B cell (primary cell): ENCODE data around the gene MPC2. TPM values are rescaled to one million over a fixed set of nuclear protein-coding genes. Genes with fewer than 3 reads are reported as not detected.

Experiments
- ATAC-seq: fragments of 200-7000 bp; cut with Tn5 transposase; one replicate; pipeline ENCODE4 v1.10.0; 2021; ENCODE audit warnings: low read depth, mild to moderate bottlenecking, moderate number of reproducible peaks, moderate library complexity
- CTCF ChIA-PET: fragments of 350-600 bp; sonication (Branson Sonifier 250); formaldehyde crosslinking; loops from one replicate; lab custom pipeline; 2021; ENCODE audit warnings: antibody characterized with exemption, inconsistent platforms; lab: Charles Lee
- POLR2A ChIA-PET: fragments of 350-600 bp; sonication (Branson Sonifier 250); formaldehyde crosslinking; loops from one replicate; lab custom pipeline; 2021; ENCODE audit warnings: antibody characterized with exemption; lab: Charles Lee
- DNase-seq: peaks from one replicate; pipeline ENCODE4 v3.0.0; 2013
- H2AFZ ChIP-seq: 2 replicates; pipeline ENCODE4 v1.6.1; 2012; ENCODE audit warnings: mild to moderate bottlenecking, low read depth, low read length; ENCODE audit not compliant: insufficient read depth, poor library complexity, severe bottlenecking
- H3K27ac ChIP-seq, 2 donors: 1 replicate in 1 of 2; 2 replicates in 1 of 2; pipeline ENCODE4 v1.5.1; 2012 to 2013; ENCODE audit warnings: low read length in 2 of 2, mild to moderate bottlenecking in 2 of 2, moderate library complexity in 1 of 2
- H3K27me3 ChIP-seq, 4 experiments: fragments of 200-600 bp in 1 of 4; sonication (generic) in 1 of 4; replicated peaks in 1 of 4; 1 replicate in 2 of 4; 2 replicates in 2 of 4; pipeline versions ENCODE4 v1.6.1 to v1.7.0; 2013 to 2016; ENCODE audit warnings: low read length in 3 of 4, mild to moderate bottlenecking in 2 of 4, mixed read lengths in 1 of 4, moderate library complexity in 1 of 4; ENCODE audit not compliant: insufficient read depth in 4 of 4, control insufficient read depth in 3 of 4; ENCODE audit errors: control extremely low read depth in 1 of 4
- H3K36me3 ChIP-seq, 2 experiments: replicated peaks in 1 of 2; 1 replicate in 1 of 2; 2 replicates in 1 of 2; pipeline versions ENCODE4 v1.6.1 to v1.7.1; 2013; ENCODE audit warnings: low read length in 1 of 2; ENCODE audit not compliant: insufficient read depth in 2 of 2, control insufficient read depth in 1 of 2; ENCODE audit errors: control extremely low read depth in 1 of 2, extremely low read depth in 1 of 2
- H3K4me1 ChIP-seq, 2 donors: fragments of 200-600 bp in 1 of 2; sonication (generic) in 1 of 2; 1 replicate in 1 of 2; 2 replicates in 1 of 2; pipeline versions ENCODE4 v1.5.1 to v1.6.1; 2013 to 2017; ENCODE audit warnings: low read length in 2 of 2; ENCODE audit not compliant: control insufficient read depth in 2 of 2, insufficient read depth in 2 of 2
- H3K4me2 ChIP-seq: replicated peaks from 2 replicates; pipeline ENCODE3; 2012; ENCODE audit warnings: mild to moderate bottlenecking, low read depth, low read length; ENCODE audit not compliant: poor library complexity, severe bottlenecking
- H3K4me3 ChIP-seq, 5 experiments: fragments of 200-600 bp in 1 of 5; sonication (generic) in 1 of 5; 1 replicate in 3 of 5; 2 replicates in 2 of 5; pipeline versions ENCODE4 v1.5.1 to v1.7.0; 2011 to 2016; ENCODE audit warnings: low read length in 4 of 5, mild to moderate bottlenecking in 4 of 5, low read depth in 2 of 5, control low read depth in 1 of 5, moderate library complexity in 1 of 5; ENCODE audit not compliant: insufficient read depth in 1 of 5; ENCODE audit errors: control extremely low read depth in 1 of 5, extremely low read depth in 1 of 5
- H3K79me2 ChIP-seq: fragments of 200-600 bp; sonication (generic); one replicate; pipeline ENCODE4 v1.6.0; 2016; ENCODE audit warnings: low read length; ENCODE audit not compliant: control insufficient read depth, insufficient read depth
- H3K9ac ChIP-seq: fragments of 200-600 bp; sonication (generic); 2 replicates; pipeline ENCODE4 v1.6.1; 2017; ENCODE audit warnings: mild to moderate bottlenecking, low read length, moderate library complexity
- H3K9me3 ChIP-seq, 3 donors: one replicate each; pipeline versions ENCODE4 v1.6.1 to v1.7.1; 2013; ENCODE audit warnings: low read length in 2 of 3; ENCODE audit not compliant: control insufficient read depth in 2 of 3, insufficient read depth in 1 of 3; ENCODE audit errors: control extremely low read depth in 1 of 3
- H4K20me1 ChIP-seq: 2 replicates; pipeline ENCODE4 v1.6.0; 2012; ENCODE audit warnings: mild to moderate bottlenecking, low read length; ENCODE audit not compliant: insufficient read depth, control insufficient read depth, poor library complexity, severe bottlenecking
- H3K27ac Mint-ChIP-seq: one replicate; pipeline ENCODE4 v1.8.0; 2021; ENCODE audit warnings: mixed read lengths
- H3K27me3 Mint-ChIP-seq: one replicate; pipeline ENCODE4 v1.8.0; 2021; ENCODE audit warnings: mixed read lengths
- H3K4me1 Mint-ChIP-seq: one replicate; pipeline ENCODE4 v1.8.0; 2021; ENCODE audit warnings: mixed read lengths
- H3K4me3 Mint-ChIP-seq: one replicate; pipeline ENCODE4 v1.8.0; 2021; ENCODE audit warnings: mixed read lengths
- H3K9me3 Mint-ChIP-seq: one replicate; pipeline ENCODE4 v1.8.0; 2022; ENCODE audit warnings: mixed read lengths; ENCODE audit not compliant: insufficient read depth
- EZH2 ChIP-seq: IDR thresholded peaks from 2 replicates; pipeline ENCODE4 v1.6.1; 2012; ENCODE audit warnings: borderline replicate concordance, low read depth, mild to moderate bottlenecking, moderate library complexity, low read length; ENCODE audit not compliant: insufficient read depth, poor library complexity, severe bottlenecking
- WGBS: methylation state at CpG from one replicate; pipeline ENCODE4 v1.1.5; 2013; ENCODE audit warnings: missing lambda C conversion rate; ENCODE audit not compliant: insufficient coverage; 5-methylcytosine and 5-hydroxymethylcytosine counted together
- intact Hi-C: fragments of 100-400 bp; cut with micrococcal nuclease; formaldehyde crosslinking; loops from one replicate; pipeline ENCODE4 v1.10.0; 2022
- polyA plus RNA-seq: library from polyadenylated mRNA; depleted of rRNA; stranded (reverse); fragments of >200 nt; gene quantifications from 2 replicates; pipeline ENCODE4 v1.2.3, GENCODE V29; 2012
- total RNA-seq, 2 donors: library from RNA; stranded (reverse); fragments of 120-200 nt in 1 of 2; gene quantifications; 1 replicate in 1 of 2; 2 replicates in 1 of 2; pipeline versions ENCODE4 v1.2.3 to v1.2.4, GENCODE V29; 2013 to 2022
- TF ChIP-seq, protein P1 (sequence below): fragments of 200-600 bp; IDR thresholded peaks from one replicate; pipeline ENCODE4 v1.8.0; 2022; ENCODE audit warnings: antibody characterized with exemption, mild to moderate bottlenecking

The MPC2 gene
- total and polyA plus RNA-seq, 2 donors (not counting 1 experiment from before 2014, with no cell fraction given): 16.4 to 17.5 TPM

- ChIA-PET POLR2A (interaction anchor here (0.7 to 1.2 kb wide), 9 partner anchors 9 to 1060 kb away, joined by 3 to 4 read pairs (median 3); partner anchors contain the start of genes MPZL1, POU2F1 and TADA1), CTCF (interaction anchor here (1.1 to 1.4 kb wide), 3 partner anchors 9 to 1060 kb away, joined by 3 read pairs; partner anchors contain the start of genes POU2F1 and TADA1)
- Mint-ChIP-seq H3K27me3 (no peaks in the 10 kb centered on the region), H3K9me3 (no peaks in the 10 kb centered on the region), H3K4me1 (peaks cover 35% of the 10 kb centered on the region), H3K27ac (peak within 1 kb of the TSS; percentile 100), H3K4me3 (peak within 1 kb of the TSS; percentile 95)
- 0% methylated on average over 29 of the region's 58 CpGs for WGBS
- peak within 1 kb of the TSS; percentile 90 for H3K9ac ChIP-seq
- intact Hi-C loops: loop anchor here (1.0 to 10.0 kb wide), 13 partner anchors 69 to 1431 kb away; partner anchors contain the start of genes BLZF1, CREG1, NME7 and POGK
- peaks cover 10 to 27% of the 10 kb centered on the region in 2 donors for H3K4me1 ChIP-seq
- H4K20me1 ChIP-seq: no peaks in the 10 kb centered on the region
- H3K79me2 ChIP-seq: peaks cover 78% of the 10 kb centered on the region
- H3K27me3 ChIP-seq: no peaks in the 10 kb centered on the region
- H3K27ac ChIP-seq: peak within 1 kb of the TSS; percentile 87 to 95
- H3K4me3 ChIP-seq: peak within 1 kb of the TSS; percentile 79 to 96 (median 94)
- DNase-seq (peak; percentile 99), ATAC-seq (peak; percentile 78)
- no peaks in the 10 kb centered on the region for H3K36me3 ChIP-seq
- H2AFZ ChIP-seq: peak within 1 kb of the TSS; percentile 95
- no peaks in the 10 kb centered on the region for H3K9me3 ChIP-seq
- TF ChIP-seq EZH2: no peak
- TF ChIP-seq, protein P1, sequence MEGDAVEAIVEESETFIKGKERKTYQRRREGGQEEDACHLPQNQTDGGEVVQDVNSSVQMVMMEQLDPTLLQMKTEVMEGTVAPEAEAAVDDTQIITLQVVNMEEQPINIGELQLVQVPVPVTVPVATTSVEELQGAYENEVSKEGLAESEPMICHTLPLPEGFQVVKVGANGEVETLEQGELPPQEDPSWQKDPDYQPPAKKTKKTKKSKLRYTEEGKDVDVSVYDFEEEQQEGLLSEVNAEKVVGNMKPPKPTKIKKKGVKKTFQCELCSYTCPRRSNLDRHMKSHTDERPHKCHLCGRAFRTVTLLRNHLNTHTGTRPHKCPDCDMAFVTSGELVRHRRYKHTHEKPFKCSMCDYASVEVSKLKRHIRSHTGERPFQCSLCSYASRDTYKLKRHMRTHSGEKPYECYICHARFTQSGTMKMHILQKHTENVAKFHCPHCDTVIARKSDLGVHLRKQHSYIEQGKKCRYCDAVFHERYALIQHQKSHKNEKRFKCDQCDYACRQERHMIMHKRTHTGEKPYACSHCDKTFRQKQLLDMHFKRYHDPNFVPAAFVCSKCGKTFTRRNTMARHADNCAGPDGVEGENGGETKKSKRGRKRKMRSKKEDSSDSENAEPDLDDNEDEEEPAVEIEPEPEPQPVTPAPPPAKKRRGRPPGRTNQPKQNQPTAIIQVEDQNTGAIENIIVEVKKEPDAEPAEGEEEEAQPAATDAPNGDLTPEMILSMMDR: no peak
- H3K4me2 ChIP-seq: peak within 1 kb of the TSS; percentile 84
Observed at GRCh38 chr1:167936068-167936929, 573 bp downstream of the MPC2 start, which contains the start of gene DCAF6. Gene DCAF6, plus strand, starts transcription at chr1:167936683. Its CDS starts 229 bp downstream, at chr1:167936912.
